GM12878 (cell line): ENCODE measurements around the gene TGFBR3. TPM values are rescaled to one million over a fixed set of nuclear protein-coding genes. Genes with fewer than 3 reads are reported as not detected.

ENCODE experiments used
- ATAC-seq: fragments of 200-7000 bp; cut with Tn5 transposase; 3 replicates; pipeline ENCODE4 v1.9.1; 2020; ENCODE audit warnings: mild to moderate bottlenecking, moderate library complexity
- BruUV-seq: library from RNA; stranded (reverse); fragments of 400-500 nt; replicated peaks from 2 replicates; lab custom pipeline; 2021; lab: Mats Ljungman, UMichigan
- CTCF ChIA-PET: fragments of 300-600 bp; sonication (Branson Sonifier 250); formaldehyde crosslinking; extraction: SDS; loops from one replicate; lab custom pipeline; 2021; ENCODE audit warnings: inconsistent platforms; lab: Yijun Ruan, JAX
- POLR2A ChIA-PET: fragments of 350-600 bp; formaldehyde crosslinking; extraction: SDS; loops from one replicate; lab custom pipeline; 2021; ENCODE audit warnings: inconsistent platforms; lab: Charles Lee
- RAD21 ChIA-PET: fragments of 300-600 bp; sonication (Branson Sonifier 250); formaldehyde crosslinking; loops from one replicate; lab custom pipeline; 2023; ENCODE audit warnings: antibody characterized with exemption; ENCODE audit not compliant: unreplicated experiment; lab: Charles Lee
- SMC1A ChIA-PET: fragments of 300-600 bp; sonication (Branson Sonifier 250); formaldehyde crosslinking; loops from one replicate; lab custom pipeline; 2023; ENCODE audit not compliant: unreplicated experiment, uncharacterized antibody; lab: Charles Lee
- DNase-seq: peaks from one replicate; pipeline ENCODE4 v3.0.0-alpha.2; 2011; ENCODE audit warnings: low read depth, low spot score
- FAIRE-seq: peaks from 3 replicates; lab custom pipeline; 2011; peaks lifted over from hg19 to GRCh38; lab: Jason Lieb, UNC
- H2AFZ ChIP-seq: 2 replicates; pipeline ENCODE4 v1.6.0; 2011; ENCODE audit warnings: low read depth, low read length, control low read depth; ENCODE audit not compliant: control insufficient read depth
- H3K27ac ChIP-seq: 2 replicates; pipeline ENCODE4 v1.5.1; 2011; ENCODE audit warnings: control low read depth; ENCODE audit not compliant: control insufficient read depth, insufficient read depth
- H3K27me3 ChIP-seq, 2 experiments: replicated peaks in 1 of 2; 2 replicates each; pipeline versions ENCODE4 v1.6.0 to v1.6.1; 2011; ENCODE audit warnings: low read length in 1 of 2; ENCODE audit not compliant: control insufficient read depth in 2 of 2, insufficient read depth in 2 of 2
- H3K36me3 ChIP-seq, 2 experiments: 2 replicates each; pipeline ENCODE4 v1.5.1; 2011; ENCODE audit warnings: low read length in 1 of 2; ENCODE audit not compliant: control insufficient read depth in 2 of 2, insufficient read depth in 2 of 2
- H3K4me1 ChIP-seq: 2 replicates; pipeline ENCODE4 v1.6.1; 2011; ENCODE audit warnings: mild to moderate bottlenecking, low read length, moderate library complexity, mixed read lengths; ENCODE audit not compliant: control insufficient read depth, insufficient read depth
- H3K4me2 ChIP-seq: 2 replicates; pipeline ENCODE4 v1.6.0; 2011; ENCODE audit warnings: control low read depth; ENCODE audit not compliant: control insufficient read depth, insufficient read depth
- H3K4me3 ChIP-seq: fragments of 200-600 bp; sonication (generic); 2 replicates; pipeline ENCODE4 v1.5.1; 2016
- H3K79me2 ChIP-seq: 2 replicates; pipeline ENCODE4 v1.6.0; 2011; ENCODE audit warnings: low read length; ENCODE audit not compliant: control insufficient read depth, insufficient read depth
- H3K9ac ChIP-seq: 2 replicates; pipeline ENCODE4 v1.8.0; 2011; ENCODE audit warnings: low read length, control low read depth, mixed read lengths; ENCODE audit not compliant: control insufficient read depth, insufficient read depth
- H3K9me3 ChIP-seq: replicated peaks from 3 replicates; pipeline ENCODE4 v1.5.1; 2011; ENCODE audit warnings: mild to moderate bottlenecking, low read length; ENCODE audit not compliant: control insufficient read depth, insufficient read depth
- H4K20me1 ChIP-seq: 2 replicates; pipeline ENCODE4 v1.6.0; 2011; ENCODE audit not compliant: control insufficient read depth, insufficient read depth
- BHLHE40 ChIP-seq, 2 experiments: fragments of 450-650 bp in 1 of 2; IDR thresholded peaks; 2 replicates each; pipeline ENCODE4 v1.6.1; 2011 to 2017; ENCODE audit warnings: low read depth in 2 of 2, borderline replicate concordance in 1 of 2, improper control_type of control experiment in 1 of 2, low read length in 1 of 2, mild to moderate bottlenecking in 1 of 2
- BRCA1 ChIP-seq: IDR thresholded peaks from 2 replicates; pipeline ENCODE4 v1.6.1; 2011; ENCODE audit warnings: low read depth, low read length, improper control_type of control experiment
- CHD2 ChIP-seq: IDR thresholded peaks from 2 replicates; pipeline ENCODE4 v1.6.1; 2011; ENCODE audit warnings: low read depth, low read length, improper control_type of control experiment, borderline replicate concordance
- EED ChIP-seq: sonication (generic); IDR thresholded peaks from 2 replicates; pipeline ENCODE4 v1.6.1; 2016; ENCODE audit warnings: antibody characterized with exemption, low read depth
- IKZF1 ChIP-seq: fragments of 450-650 bp; conservative IDR thresholded peaks from 2 replicates; pipeline ENCODE4 v1.6.1; 2017; ENCODE audit warnings: antibody characterized with exemption, mild to moderate bottlenecking
- IKZF2 ChIP-seq, 2 experiments: fragments of 450-650 bp; IDR thresholded peaks; 2 replicates each; pipeline ENCODE4 v1.6.1; 2017; ENCODE audit warnings: mild to moderate bottlenecking in 2 of 2, moderate library complexity in 2 of 2
- LARP7 ChIP-seq: fragments of 450-650 bp; IDR thresholded peaks from 2 replicates; pipeline ENCODE4 v1.6.1; 2017; ENCODE audit warnings: mild to moderate bottlenecking
- MEF2B ChIP-seq: fragments of 450-650 bp; IDR thresholded peaks from 2 replicates; pipeline ENCODE4 v1.6.1; 2018; ENCODE audit warnings: mild to moderate bottlenecking, moderate library complexity; ENCODE audit not compliant: partially characterized antibody, poor library complexity, severe bottlenecking
- MTA2 ChIP-seq: fragments of 450-650 bp; IDR thresholded peaks from 2 replicates; pipeline ENCODE4 v1.6.1; 2016; ENCODE audit warnings: low read depth, mild to moderate bottlenecking, moderate library complexity
- NR2C1 ChIP-seq: fragments of 450-650 bp; IDR thresholded peaks from 2 replicates; pipeline ENCODE4 v1.6.1; 2017; ENCODE audit warnings: antibody characterized with exemption, mild to moderate bottlenecking, moderate library complexity
- RB1 ChIP-seq: fragments of 450-650 bp; formaldehyde crosslinking; IDR thresholded peaks from 2 replicates; pipeline ENCODE4 v1.6.1; 2017; ENCODE audit warnings: mild to moderate bottlenecking, borderline replicate concordance
- RCOR1 ChIP-seq: conservative IDR thresholded peaks from 2 replicates; pipeline ENCODE4 v1.6.1; 2012; ENCODE audit warnings: low read depth, low read length, improper control_type of control experiment
- STAT1 ChIP-seq: fragments of 450-650 bp; conservative IDR thresholded peaks from 2 replicates; pipeline ENCODE4 v1.6.1; 2014; ENCODE audit warnings: antibody characterized with exemption, mild to moderate bottlenecking
- ZBTB4 ChIP-seq: fragments of 450-650 bp; formaldehyde crosslinking; IDR thresholded peaks from 2 replicates; pipeline ENCODE4 v1.4.0; 2022; ENCODE audit warnings: mild to moderate bottlenecking, moderate library complexity
- ZNF24 ChIP-seq: fragments of 450-650 bp; IDR thresholded peaks from 2 replicates; pipeline ENCODE4 v1.6.1; 2017; ENCODE audit warnings: antibody characterized with exemption, mild to moderate bottlenecking
- ZNF274 ChIP-seq: IDR thresholded peaks from one replicate; pipeline ENCODE4 v1.8.0; 2011; ENCODE audit not compliant: insufficient read length, insufficient read depth
- WGBS: methylation state at CpG from one replicate; pipeline ENCODE4 v1.1.6; 2016; ENCODE audit warnings: low lambda C conversion rate; ENCODE audit not compliant: insufficient replicate concordance, insufficient coverage; ENCODE audit errors: missing lambda C conversion rate; 5-methylcytosine and 5-hydroxymethylcytosine counted together
- in situ Hi-C: fragments of 300-500 bp; cut with MboI; formaldehyde crosslinking; loops from 9 replicates; pipeline ENCODE4 v1.14.3; 2018; ENCODE audit warnings: mixed read lengths
- intact Hi-C: fragments of 100-400 bp; cut with micrococcal nuclease; formaldehyde crosslinking; loops from one replicate; pipeline ENCODE4 v1.14.2; 2022; ENCODE audit not compliant: unreplicated experiment
- polyA plus RNA-seq, 11 experiments: library from polyadenylated mRNA; depleted of rRNA in 4 of 11; unstranded in 6 of 11; stranded (reverse) in 5 of 11; fragments of >200 nt; fragmentation: Nextera tagmentation in 4 of 11; fragmentation: Illumina TruSeq in 1 of 11; extraction: Ambion mirVana in 4 of 11; extraction: Trizol in 1 of 11; gene quantifications; 1 replicate in 1 of 11; 2 replicates in 10 of 11; pipeline versions ENCODE4 v1.2.1 to v1.2.3, GENCODE V29; 2011 to 2016; ENCODE audit warnings: inconsistent platforms in 2 of 11, missing spikeins in 2 of 11, low read depth in 1 of 11
- total RNA-seq, 4 experiments: library from RNA; depleted of rRNA in 3 of 4; stranded (reverse); fragments of >200 nt in 3 of 4; fragmentation: Illumina TruSeq in 1 of 4; extraction: Trizol in 1 of 4; gene quantifications; 2 replicates each; pipeline versions ENCODE4 v1.2.1 to v1.2.3, GENCODE V29; 2013 to 2021
- TF ChIP-seq, protein P1 (sequence below): IDR thresholded peaks from 2 replicates; pipeline ENCODE4 v1.6.1; 2012; ENCODE audit warnings: low read depth, low read length, improper control_type of control experiment
- TF ChIP-seq, protein P2 (sequence below): fragments of 450-650 bp; formaldehyde crosslinking; IDR thresholded peaks from 2 replicates; pipeline ENCODE4 v1.4.0; 2020; ENCODE audit warnings: mild to moderate bottlenecking, moderate library complexity

The TGFBR3 gene
- total and polyA plus RNA-seq, 10 of the 15 experiments (the other 5 are each of a cell fraction or from before 2014, with no cell fraction given) = 2.7 to 16.5 (median 12.6) TPM

DNA sequence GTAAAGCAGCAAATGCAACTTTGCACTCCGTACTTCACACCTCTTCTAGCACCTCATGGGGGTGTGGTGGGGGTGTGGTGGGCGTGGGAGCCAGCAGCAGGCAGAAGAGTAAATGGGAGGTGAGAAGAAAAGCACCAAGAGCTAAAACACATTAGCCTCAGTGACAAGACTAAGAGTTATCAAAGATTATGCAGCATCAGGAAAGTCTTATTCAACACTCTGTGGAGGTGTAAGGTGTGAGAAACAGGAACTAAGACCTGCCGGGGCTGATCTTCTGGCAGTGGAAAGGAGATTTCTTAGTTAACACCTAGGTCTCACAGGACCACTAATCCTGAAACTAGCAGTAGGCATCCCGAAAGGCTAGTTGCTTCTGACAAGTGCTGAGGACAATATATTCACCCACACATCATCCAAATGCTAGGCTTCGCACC is 9.9 kb downstream of the TGFBR3 start (continued):
- 0 out of 2 replicates have a peak, but pooled peaks have one; percentile 35 for TF ChIP-seq CHD2
- peak; percentile 58 for TF ChIP-seq MEF2B
- TF ChIP-seq EED = peak; percentile 86
- TF ChIP-seq MTA2 = peak; percentile 82
- peak; percentile 93 for TF ChIP-seq IKZF1
- TF ChIP-seq RCOR1 = no peak
- peak in 1 of 2 experiments; percentile 22; a peak in 1 of 4 replicates for TF ChIP-seq BHLHE40 (IDR thresholded peaks at IDR 0.05; ENCODE audit: borderline replicate concordance in 1 of 2, low read depth in 2 of 2, low read length in 1 of 2)
- peak; percentile 94 to 96 for TF ChIP-seq IKZF2 (IDR thresholded peaks at IDR 0.05)
- TF ChIP-seq BRCA1 = no peak
- no peak for TF ChIP-seq ZBTB4 (CRISPR knock-in tag)

- H3K9ac ChIP-seq = no peak overlapping the region
- H3K9me3 ChIP-seq = no peaks in the 10 kb centered on the region
- peaks cover 31% of the 10 kb centered on the region for H3K4me1 ChIP-seq
- ChIA-PET SMC1A (interaction anchor here (0.6 kb wide), 1 partner anchor 31 kb away, joined by 3 read pairs; no protein-coding TSS in a partner anchor), CTCF (interaction anchor here (1.0 kb wide), 1 partner anchor 10 kb away, joined by 4 read pairs; no protein-coding TSS in a partner anchor)
- H3K4me3 ChIP-seq = no peak overlapping the region
- H3K27me3 ChIP-seq = no peaks in the 10 kb centered on the region
- H4K20me1 ChIP-seq = no peaks in the 10 kb centered on the region
- H3K36me3 ChIP-seq = no peaks in the 10 kb centered on the region
- DNase-seq = no peak
- peaks cover 4% of the 10 kb centered on the region for H3K79me2 ChIP-seq
- ATAC-seq = no peak
- intact Hi-C loops = no loop called here
- H3K4me2 ChIP-seq = no peak overlapping the region
- WGBS = 86% methylated on average over 4 of the region's 4 CpGs
- in situ Hi-C loops = no loop called here
- no peak for FAIRE-seq
- no peak overlapping the region for H3K27ac ChIP-seq
- no peak overlapping the region for H2AFZ ChIP-seq
- TF ChIP-seq, protein P1, sequence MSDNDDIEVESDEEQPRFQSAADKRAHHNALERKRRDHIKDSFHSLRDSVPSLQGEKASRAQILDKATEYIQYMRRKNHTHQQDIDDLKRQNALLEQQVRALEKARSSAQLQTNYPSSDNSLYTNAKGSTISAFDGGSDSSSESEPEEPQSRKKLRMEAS = no peak
- TF ChIP-seq LARP7 (no peak), STAT1 (no peak), ZNF274 (no peak), RB1 (no peak), NR2C1 (no peak), ZNF24 (no peak)
- TF ChIP-seq, protein P2, sequence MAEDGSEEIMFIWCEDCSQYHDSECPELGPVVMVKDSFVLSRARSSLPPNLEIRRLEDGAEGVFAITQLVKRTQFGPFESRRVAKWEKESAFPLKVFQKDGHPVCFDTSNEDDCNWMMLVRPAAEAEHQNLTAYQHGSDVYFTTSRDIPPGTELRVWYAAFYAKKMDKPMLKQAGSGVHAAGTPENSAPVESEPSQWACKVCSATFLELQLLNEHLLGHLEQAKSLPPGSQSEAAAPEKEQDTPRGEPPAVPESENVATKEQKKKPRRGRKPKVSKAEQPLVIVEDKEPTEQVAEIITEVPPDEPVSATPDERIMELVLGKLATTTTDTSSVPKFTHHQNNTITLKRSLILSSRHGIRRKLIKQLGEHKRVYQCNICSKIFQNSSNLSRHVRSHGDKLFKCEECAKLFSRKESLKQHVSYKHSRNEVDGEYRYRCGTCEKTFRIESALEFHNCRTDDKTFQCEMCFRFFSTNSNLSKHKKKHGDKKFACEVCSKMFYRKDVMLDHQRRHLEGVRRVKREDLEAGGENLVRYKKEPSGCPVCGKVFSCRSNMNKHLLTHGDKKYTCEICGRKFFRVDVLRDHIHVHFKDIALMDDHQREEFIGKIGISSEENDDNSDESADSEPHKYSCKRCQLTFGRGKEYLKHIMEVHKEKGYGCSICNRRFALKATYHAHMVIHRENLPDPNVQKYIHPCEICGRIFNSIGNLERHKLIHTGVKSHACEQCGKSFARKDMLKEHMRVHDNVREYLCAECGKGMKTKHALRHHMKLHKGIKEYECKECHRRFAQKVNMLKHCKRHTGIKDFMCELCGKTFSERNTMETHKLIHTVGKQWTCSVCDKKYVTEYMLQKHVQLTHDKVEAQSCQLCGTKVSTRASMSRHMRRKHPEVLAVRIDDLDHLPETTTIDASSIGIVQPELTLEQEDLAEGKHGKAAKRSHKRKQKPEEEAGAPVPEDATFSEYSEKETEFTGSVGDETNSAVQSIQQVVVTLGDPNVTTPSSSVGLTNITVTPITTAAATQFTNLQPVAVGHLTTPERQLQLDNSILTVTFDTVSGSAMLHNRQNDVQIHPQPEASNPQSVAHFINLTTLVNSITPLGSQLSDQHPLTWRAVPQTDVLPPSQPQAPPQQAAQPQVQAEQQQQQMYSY (CRISPR knock-in tag) = no peak
- TF ChIP-seq, all 136 proteins: peak for 0
- RAD21 ChIA-PET = no interaction called here
- POLR2A ChIA-PET = no interaction called here
- no TSS peak for BruUV-seq
Observed at GRCh38 chr1:91874167-91874566, 11.8 kb downstream of the TGFBR3 start.
